ENCODE measurements around the gene CHRNA4.

The CHRNA4 gene

DNA sequence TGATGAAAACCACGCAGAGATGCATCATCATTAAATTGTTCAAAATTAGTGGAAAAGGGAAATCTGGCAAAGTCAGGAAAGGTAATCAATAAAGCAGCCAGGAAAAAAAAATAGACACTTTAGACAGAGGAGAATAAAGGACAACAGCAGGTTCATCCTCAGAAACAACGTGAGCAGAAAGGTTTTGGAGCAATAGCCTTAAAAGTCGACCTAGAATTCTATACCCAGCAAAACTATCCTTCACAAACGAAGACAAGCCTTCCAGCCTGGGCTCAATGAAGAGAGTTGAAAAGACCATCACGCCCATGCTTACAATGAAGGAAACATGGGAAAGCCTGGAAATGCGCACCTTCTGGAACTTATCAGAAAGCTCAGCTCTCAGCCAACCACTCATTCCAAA is 24.7 kb upstream of the CHRNA4 start:
- Histone ChIP-seq H3K79me2 (ENCODE audit: insufficient read depth, low read length) (no peaks in the 10 kb centered on the region), H3K9me2 (replicated peaks; ENCODE audit: low read depth, low read length) (no peaks in the 10 kb centered on the region), H4K20me1 (ENCODE audit: insufficient read depth, low read length, poor library complexity, severe bottlenecking) (no peaks in the 10 kb centered on the region), H3K4me2 (ENCODE audit: low read depth, low read length, poor library complexity, severe bottlenecking) (no peak overlapping the region), H3K4me1 (ENCODE audit: insufficient read depth, low read length, poor library complexity, severe bottlenecking) (no peaks in the 10 kb centered on the region), H3K9me3 (ENCODE audit: insufficient read depth, low read depth, low read length) (peaks cover 9% of the 10 kb centered on the region; the same call in 1 of the 2 replicates), H2AFZ (ENCODE audit: low read length) (no peak overlapping the region), H3F3A (ENCODE audit: low read depth) (no peaks in the 10 kb centered on the region), H3K27me3 (ENCODE audit: insufficient read depth, low read length, poor library complexity, severe bottlenecking) (no peaks in the 10 kb centered on the region), H3K9ac (ENCODE audit: low read depth, low read length, poor library complexity, severe bottlenecking) (no peak overlapping the region), H3K4me3 (ENCODE audit: low read length, poor library complexity, severe bottlenecking) (no peak overlapping the region), H3K36me3 (ENCODE audit: insufficient read depth, low read length) (no peaks in the 10 kb centered on the region)
- TF ChIP-seq EZH2phosphoT487 (IDR thresholded peaks at IDR 0.05; ENCODE audit: borderline replicate concordance) = no peak
- TF ChIP-seq, protein P1, sequence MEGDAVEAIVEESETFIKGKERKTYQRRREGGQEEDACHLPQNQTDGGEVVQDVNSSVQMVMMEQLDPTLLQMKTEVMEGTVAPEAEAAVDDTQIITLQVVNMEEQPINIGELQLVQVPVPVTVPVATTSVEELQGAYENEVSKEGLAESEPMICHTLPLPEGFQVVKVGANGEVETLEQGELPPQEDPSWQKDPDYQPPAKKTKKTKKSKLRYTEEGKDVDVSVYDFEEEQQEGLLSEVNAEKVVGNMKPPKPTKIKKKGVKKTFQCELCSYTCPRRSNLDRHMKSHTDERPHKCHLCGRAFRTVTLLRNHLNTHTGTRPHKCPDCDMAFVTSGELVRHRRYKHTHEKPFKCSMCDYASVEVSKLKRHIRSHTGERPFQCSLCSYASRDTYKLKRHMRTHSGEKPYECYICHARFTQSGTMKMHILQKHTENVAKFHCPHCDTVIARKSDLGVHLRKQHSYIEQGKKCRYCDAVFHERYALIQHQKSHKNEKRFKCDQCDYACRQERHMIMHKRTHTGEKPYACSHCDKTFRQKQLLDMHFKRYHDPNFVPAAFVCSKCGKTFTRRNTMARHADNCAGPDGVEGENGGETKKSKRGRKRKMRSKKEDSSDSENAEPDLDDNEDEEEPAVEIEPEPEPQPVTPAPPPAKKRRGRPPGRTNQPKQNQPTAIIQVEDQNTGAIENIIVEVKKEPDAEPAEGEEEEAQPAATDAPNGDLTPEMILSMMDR (conservative IDR thresholded peaks at IDR 0.05; ENCODE audit: low read length) = no peak

DNA sequence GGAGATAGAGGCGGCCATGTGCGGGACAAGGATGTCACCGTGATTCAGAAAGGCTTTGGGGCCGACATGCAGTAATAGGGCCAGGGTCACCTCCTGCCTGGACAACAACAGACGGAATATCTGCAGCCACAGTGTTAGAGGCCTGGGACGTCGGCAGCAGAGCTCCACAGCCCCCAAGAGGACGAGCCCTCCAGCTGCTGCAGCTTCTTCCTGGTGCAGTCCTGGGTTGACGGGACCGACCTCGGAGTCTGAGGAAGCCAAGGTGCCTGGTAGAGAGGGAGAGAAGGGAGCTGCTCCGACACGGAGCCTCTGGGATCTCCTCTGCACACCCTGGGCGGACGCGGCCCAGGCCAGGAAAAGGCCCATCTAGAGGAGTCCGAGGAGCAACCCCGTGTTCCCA is 23.2 kb upstream of the CHRNA4 start:
- Histone ChIP-seq H3K9me3 (ENCODE audit: insufficient read depth, low read depth, low read length) (peaks cover 9% of the 10 kb centered on the region; the same call in 1 of the 2 replicates), H3K27me3 (ENCODE audit: insufficient read depth, low read length, poor library complexity, severe bottlenecking) (no peaks in the 10 kb centered on the region), H3K4me1 (ENCODE audit: insufficient read depth, low read length, poor library complexity, severe bottlenecking) (no peaks in the 10 kb centered on the region), H3K36me3 (ENCODE audit: insufficient read depth, low read length) (no peaks in the 10 kb centered on the region), H4K20me1 (ENCODE audit: insufficient read depth, low read length, poor library complexity, severe bottlenecking) (no peaks in the 10 kb centered on the region), H3K4me3 (ENCODE audit: low read length, poor library complexity, severe bottlenecking) (no peak overlapping the region), H2AFZ (ENCODE audit: low read length) (no peak overlapping the region), H3K9me2 (replicated peaks; ENCODE audit: low read depth, low read length) (no peaks in the 10 kb centered on the region), H3F3A (ENCODE audit: low read depth) (no peaks in the 10 kb centered on the region), H3K4me2 (ENCODE audit: low read depth, low read length, poor library complexity, severe bottlenecking) (no peak overlapping the region), H3K9ac (ENCODE audit: low read depth, low read length, poor library complexity, severe bottlenecking) (no peak overlapping the region), H3K79me2 (ENCODE audit: insufficient read depth, low read length) (no peaks in the 10 kb centered on the region)
- TF ChIP-seq, protein P1 (conservative IDR thresholded peaks at IDR 0.05; ENCODE audit: low read length) = no peak
- TF ChIP-seq EZH2phosphoT487 (IDR thresholded peaks at IDR 0.05; ENCODE audit: borderline replicate concordance) = no peak

DNA sequence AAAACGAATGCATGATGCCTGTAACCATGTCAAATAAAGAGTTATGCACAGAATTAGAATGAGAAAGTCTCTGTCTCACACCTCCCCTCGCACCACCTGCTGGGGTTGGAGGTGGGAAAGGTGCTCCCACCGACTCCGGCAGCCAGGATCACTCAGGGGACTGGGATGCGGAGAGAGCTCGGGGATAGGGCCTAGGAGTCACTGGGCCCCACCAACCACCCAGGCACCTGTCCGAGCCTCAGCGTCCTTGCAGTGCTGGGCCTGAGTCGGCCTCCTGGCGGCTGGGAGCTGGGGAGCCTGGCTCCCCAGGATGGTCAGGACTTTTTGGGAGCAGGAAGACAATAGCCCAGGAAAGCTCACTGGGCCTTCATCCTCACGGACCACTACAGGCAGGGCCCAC is 22.4 kb upstream of the CHRNA4 start:
- Histone ChIP-seq H3K79me2 (ENCODE audit: insufficient read depth, low read length) (no peaks in the 10 kb centered on the region), H3K27me3 (ENCODE audit: insufficient read depth, low read length, poor library complexity, severe bottlenecking) (no peaks in the 10 kb centered on the region), H3K9me3 (ENCODE audit: insufficient read depth, low read depth, low read length) (peaks cover 9% of the 10 kb centered on the region; the same call in 1 of the 2 replicates), H2AFZ (ENCODE audit: low read length) (no peak overlapping the region), H4K20me1 (ENCODE audit: insufficient read depth, low read length, poor library complexity, severe bottlenecking) (no peaks in the 10 kb centered on the region), H3K4me2 (ENCODE audit: low read depth, low read length, poor library complexity, severe bottlenecking) (no peak overlapping the region), H3K4me3 (ENCODE audit: low read length, poor library complexity, severe bottlenecking) (no peak overlapping the region), H3K9ac (ENCODE audit: low read depth, low read length, poor library complexity, severe bottlenecking) (no peak overlapping the region), H3K4me1 (ENCODE audit: insufficient read depth, low read length, poor library complexity, severe bottlenecking) (no peaks in the 10 kb centered on the region), H3K9me2 (replicated peaks; ENCODE audit: low read depth, low read length) (no peaks in the 10 kb centered on the region), H3K36me3 (ENCODE audit: insufficient read depth, low read length) (no peaks in the 10 kb centered on the region), H3F3A (ENCODE audit: low read depth) (no peaks in the 10 kb centered on the region)
- no peak for TF ChIP-seq EZH2phosphoT487 (IDR thresholded peaks at IDR 0.05; ENCODE audit: borderline replicate concordance)
- TF ChIP-seq, protein P1 (conservative IDR thresholded peaks at IDR 0.05; ENCODE audit: low read length) = no peak

Data from Loucy (cell line).